HG02571 (cell line): ENCODE data around the gene SLC16A11.
"Not testable (repeated sequence)": the region's sequence is repeated elsewhere in the genome, so short reads cannot be mapped to it uniquely, and the experiment has no call there.

Source experiments
- ATAC-seq: cut with Tn5 transposase; IDR thresholded peaks from one replicate; pipeline ENCODE4 v1.9.1; 2021; ENCODE audit warnings: mild to moderate bottlenecking, moderate library complexity; ENCODE audit not compliant: unreplicated experiment

The SLC16A11 gene

DNA sequence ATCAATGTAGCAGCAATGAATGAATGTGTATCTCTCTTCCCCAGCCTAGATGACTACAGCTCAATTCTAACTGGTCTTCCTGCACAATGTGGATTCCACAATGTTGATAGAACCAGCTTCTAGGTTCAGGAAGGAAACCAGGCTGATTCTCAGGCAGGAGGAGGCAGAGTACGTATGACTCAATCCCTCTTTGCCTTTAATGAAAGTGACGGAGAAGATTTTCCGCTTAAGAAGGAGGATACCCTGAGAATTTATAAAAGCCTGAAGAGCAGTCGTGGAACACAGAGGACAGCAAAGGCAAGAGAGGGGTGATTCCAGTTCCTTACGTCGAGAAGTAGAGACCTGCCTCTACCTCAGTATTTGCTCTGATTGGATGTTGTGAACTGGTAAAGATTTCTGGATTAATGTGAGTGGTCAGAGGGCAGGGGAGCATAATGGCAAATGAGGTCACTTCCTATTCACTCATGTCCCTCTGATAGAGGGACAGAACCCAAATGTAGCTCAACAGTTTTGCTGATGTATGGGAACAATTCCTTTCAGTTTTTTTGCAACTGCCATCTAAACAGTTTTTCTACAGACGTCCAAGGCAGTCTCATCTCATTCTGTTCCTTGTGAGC, 15.0 kb upstream of the SLC16A11 start:
- no peak for ATAC-seq

DNA sequence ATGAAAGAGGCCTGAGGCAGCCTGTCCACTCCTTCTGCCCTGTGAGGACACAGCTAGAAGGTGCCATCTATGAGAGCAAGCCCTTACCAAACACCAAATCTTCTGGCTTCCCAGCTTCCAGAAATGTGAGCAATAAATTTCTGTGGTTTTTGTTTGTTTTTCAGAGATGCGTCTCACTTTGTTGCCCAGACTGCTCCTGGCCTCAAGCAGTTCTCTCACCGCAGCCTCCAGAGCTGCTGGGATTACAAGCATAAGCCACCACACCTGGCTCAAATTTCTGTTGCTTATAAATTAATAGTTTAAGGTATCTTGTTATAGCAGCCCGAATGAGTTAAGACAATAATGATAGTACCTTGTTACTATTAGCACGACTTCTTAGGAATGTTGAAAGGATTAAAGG, 12.5 kb upstream of the SLC16A11 start:
- ATAC-seq = no peak

DNA sequence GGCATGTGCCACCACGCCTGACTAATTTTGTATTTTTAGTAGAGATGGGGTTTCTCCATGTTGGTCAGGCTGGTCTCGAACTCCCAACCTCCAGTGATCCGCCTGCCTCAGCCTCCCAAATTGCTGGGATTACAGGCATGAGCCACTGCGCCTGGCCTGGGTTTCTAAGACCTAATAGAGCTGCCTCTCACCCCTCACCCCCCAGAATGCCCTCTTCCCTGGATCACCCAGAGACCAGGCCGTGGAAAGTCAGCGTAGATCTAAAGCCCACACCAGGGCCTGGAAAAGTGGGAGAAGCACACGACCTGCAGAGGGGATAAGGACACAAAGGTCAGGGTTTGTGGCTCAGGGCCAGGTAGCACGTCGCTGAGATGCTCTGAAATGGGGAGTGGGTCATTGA, 6.7 kb upstream of the SLC16A11 start:
- ATAC-seq = not testable (repeated sequence)

DNA sequence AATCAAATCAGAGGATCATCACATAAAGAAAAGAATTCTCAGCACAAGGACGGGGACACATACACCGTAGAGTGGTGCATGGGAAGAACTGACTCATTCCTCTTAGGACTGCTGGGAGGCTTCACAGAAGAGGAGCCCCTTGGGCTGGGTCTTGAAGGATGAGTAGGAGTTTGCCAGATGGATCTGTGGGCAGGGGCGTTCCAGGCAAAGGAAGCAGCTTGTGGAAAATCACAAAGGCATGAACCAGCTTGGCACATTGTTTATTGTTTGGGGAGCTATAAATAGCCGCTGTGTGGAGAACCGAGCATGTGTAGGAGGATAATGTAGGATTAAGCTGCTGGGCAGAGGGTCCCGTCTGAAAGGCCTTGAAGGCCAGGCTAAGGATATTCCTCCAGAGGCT, 5.1 kb upstream of the SLC16A11 start:
- no peak for ATAC-seq

DNA sequence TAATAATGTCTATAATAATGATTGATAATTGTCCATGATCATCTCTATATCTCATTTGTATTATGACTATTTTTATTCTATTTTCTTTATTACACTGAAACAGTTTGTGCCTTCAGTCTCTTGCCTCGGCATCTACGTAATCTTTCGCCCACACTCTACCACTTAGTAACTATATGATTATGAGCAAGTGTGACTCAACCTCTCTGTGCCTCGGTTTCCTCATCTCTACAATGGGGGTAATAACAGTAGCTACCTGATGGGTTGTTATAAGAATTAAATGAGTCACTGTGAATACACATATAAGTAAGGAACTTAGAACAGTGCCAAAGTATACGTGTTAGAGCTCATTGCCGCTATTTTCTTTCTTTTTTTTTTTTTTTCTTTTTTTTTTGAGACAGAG, 3.7 kb upstream of the SLC16A11 start:
- no peak for ATAC-seq

DNA sequence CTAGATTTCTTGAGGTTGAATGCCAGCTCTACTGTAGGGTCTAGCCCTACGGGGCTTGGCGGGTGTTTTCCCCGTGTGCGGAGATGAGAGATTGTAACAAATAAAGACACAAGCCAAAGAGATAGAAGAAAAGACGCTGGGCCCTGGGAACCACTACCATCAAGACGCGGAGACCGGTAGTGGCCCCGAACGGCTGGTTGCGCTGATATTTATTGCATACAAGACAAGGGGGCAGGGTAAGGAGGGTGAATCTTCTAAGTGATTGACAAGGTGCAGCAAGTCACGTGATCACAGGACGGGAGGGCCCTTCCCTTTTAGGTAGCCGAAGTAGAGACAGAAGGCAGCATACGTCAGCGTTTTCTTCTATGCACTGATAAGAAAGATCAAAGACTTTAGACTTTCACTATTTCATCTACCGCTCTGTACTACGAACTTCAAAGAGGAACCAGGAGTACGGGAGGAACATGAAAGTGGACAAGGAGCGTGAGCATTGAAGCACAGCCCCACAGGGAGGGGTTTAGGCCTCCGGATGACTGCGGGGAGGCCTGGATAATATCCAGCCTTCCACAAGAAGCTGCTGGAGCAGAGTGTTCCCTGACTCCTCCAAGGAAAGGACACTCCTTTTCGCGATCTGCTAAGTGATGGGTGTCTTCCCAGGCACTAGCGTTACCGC, 3.0 kb upstream of the SLC16A11 start:
- not testable (repeated sequence) for ATAC-seq

DNA sequence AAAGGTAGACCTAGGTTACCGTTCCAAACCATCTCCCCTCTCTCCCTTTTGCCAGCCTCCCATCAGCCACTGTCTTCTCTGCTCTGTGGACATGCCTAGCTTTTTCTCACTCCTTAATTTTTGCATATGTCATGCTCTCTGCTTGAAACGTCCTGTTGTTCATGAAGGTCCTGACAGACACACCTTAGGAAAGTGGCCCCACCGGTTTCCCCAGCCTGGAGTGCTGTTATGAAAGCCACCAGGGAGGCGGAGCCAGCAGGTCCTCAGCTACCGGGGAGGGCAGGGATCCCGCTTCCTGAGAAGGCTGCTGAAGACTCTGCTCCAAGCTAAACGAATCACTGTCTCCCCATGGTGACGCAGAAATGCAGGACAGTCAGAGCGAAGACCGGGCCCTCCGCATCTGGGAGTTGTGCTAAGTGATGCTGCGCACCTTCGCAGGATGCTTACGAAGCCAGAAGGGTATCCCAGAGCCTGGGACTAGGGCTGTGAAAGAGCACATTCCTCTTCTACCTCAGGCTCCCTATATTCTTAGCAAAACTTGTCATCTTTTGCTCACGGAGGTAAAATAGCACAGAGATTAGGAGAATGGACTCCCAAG, 2.3 kb upstream of the SLC16A11 start:
- ATAC-seq = no peak

DNA sequence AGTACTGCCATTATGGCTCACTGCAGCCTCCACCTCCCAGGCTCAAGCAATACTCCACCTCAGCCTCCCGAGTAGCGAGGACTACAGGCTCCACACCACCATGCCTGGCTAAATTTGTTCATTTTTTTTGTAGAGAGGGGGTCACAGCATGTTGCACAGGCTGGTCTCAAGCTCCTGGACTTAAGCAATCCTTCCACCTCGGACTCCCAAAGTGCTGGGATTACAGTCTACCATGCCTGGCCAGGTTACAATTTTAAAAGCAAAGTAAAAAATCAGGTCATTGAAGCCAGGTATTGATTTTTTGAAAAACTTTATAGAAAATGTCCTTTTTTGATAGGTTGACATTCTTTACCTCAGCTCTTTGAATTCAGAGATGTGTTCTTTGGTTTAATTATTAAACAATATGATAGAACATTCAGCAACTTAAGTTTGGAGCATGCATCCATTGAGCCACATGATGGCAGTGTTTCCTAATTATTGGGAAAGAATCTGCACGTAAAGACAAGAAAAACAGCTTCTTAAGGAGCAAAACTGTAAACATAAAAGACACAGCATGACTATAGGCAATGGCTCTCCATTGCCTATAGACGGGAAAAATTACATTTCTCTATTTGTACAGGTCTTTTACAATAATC, 1.7 kb upstream of the SLC16A11 start:
- no peak for ATAC-seq

DNA sequence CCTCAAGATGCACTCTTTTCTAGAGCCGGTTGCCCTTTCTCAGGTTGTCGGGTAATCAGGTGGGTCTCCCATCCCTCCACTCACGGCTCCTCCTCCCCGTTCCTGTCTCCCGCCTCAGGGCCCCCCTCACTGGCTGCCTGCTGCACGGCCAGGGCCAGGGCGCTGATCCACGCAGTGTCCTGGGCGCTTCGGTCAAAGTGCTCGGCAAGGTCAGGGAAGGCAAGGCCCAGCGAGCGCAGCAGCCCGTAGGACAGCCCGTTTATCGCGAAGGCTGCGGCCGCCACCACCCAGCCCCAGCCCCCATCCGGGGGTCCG, 753 bp downstream of the SLC16A11 start:
- no peak for ATAC-seq

DNA sequence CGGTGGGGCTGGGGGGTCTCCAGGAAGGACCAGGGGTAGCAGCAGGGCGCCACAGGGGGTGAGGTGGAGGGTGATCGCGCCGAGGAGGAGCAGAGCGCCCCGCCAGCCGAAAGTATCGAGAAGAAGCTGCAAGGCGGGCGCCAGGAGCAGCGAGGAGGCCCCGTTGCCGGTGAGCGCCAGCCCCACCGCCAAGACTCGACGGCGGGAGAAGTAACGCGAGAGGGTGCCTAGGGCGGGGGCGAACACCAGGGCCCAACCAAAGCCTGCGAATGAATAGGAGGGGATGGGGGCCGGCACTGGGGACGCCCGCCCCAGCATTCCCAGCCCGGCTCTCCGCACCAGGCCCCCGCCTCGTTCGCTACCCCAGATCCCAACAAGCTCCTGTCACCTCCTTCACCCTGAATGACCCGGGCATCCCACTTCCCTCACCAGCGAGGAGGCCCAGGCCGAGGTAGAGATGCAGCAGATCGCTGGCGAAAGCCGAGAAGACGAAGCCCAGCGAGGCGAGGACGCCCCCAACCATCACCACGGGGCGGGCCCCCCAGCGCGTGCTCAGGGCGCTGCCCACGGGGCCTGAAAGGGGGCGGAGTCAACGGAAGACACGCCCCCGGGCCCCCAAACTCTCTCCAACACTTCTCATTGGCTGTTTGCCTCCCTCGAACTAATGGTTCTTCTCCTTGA, 1.3 kb downstream of the SLC16A11 start:
- no peak for ATAC-seq

DNA sequence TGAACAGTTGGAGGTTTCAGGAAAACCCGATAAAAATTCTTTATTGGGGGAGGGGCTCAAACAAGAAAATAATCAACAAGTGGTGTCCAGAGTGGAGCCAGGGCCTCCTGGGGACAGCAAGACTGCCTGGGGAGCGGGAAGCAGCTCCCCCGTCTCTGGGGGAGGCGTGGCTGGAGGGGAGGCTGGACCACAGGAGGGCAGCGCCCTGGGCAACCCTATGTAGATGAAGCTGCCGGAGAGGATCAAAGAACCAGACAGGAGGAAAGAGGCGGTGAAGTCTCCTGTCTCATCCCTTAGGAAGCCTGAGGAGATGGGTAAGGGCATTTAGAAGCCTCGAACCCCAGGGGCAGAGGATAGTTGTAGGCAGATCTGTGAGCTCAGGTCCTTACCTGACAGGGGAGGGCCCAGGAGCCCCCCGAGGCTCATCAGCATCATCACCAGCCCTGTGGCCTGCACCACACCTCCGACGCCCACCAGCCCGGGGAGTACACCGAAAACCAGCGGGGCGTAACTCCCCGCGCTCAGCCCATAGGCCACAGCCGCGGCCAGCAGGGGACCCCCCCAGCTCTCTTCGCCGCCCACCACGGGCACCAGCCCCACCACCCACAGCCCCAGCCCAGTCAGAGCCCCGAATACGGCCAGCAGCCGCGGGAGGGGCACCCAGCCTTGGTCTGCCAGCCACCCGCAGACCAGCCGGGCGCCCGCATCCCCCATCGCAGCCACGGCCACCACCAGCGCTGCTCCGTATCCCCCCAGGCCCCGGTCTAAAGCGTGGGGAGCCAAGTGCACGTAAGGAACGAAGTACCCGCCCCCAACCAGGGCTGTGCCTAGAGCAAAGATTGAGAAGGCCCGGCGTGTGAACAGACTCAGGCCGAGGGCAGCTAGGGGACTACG, 2.0 kb downstream of the SLC16A11 start:
- ATAC-seq = no peak

DNA sequence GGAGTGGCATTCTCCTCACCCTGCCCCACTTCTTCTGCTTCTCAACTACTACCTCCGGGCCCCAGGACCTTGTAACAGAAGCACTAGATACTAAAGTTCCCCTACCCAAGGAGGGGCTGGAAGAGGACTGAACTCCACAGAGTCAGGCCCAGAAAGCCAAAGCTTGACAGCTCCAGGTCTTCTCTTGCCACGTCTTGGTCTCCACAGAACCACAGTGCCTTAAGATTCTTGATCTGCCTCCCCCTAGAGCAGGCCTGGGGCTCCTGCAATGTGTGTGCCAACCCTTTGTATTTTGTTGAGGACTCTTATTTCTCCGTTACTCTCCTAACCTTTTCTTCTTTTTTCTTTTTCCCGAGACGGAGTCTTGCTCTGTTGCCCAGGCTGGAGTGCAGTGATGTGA, 4.1 kb downstream of the SLC16A11 start:
- ATAC-seq = no peak

DNA sequence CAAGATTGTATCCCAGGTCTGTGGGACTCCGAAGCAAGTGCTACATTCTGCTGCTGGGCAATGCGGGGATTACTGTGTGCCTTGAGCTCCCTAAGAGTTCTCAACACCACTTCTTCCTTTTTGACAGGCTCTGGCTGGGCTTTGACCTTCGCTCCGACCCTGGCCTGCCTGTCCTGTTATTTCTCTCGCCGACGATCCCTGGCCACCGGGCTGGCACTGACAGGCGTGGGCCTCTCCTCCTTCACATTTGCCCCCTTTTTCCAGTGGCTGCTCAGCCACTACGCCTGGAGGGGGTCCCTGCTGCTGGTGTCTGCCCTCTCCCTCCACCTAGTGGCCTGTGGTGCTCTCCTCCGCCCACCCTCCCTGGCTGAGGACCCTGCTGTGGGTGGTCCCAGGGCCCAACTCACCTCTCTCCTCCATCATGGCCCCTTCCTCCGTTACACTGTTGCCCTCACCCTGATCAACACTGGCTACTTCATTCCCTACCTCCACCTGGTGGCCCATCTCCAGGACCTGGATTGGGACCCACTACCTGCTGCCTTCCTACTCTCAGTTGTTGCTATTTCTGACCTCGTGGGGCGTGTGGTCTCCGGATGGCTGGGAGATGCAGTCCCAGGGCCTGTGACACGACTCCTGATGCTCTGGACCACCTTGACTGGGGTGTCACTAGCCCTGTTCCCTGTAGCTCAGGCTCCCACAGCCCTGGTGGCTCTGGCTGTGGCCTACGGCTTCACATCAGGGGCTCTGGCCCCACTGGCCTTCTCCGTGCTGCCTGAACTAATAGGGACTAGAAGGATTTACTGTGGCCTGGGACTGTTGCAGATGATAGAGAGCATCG, 5.6 kb downstream of the SLC16A11 start:
- no peak for ATAC-seq

DNA sequence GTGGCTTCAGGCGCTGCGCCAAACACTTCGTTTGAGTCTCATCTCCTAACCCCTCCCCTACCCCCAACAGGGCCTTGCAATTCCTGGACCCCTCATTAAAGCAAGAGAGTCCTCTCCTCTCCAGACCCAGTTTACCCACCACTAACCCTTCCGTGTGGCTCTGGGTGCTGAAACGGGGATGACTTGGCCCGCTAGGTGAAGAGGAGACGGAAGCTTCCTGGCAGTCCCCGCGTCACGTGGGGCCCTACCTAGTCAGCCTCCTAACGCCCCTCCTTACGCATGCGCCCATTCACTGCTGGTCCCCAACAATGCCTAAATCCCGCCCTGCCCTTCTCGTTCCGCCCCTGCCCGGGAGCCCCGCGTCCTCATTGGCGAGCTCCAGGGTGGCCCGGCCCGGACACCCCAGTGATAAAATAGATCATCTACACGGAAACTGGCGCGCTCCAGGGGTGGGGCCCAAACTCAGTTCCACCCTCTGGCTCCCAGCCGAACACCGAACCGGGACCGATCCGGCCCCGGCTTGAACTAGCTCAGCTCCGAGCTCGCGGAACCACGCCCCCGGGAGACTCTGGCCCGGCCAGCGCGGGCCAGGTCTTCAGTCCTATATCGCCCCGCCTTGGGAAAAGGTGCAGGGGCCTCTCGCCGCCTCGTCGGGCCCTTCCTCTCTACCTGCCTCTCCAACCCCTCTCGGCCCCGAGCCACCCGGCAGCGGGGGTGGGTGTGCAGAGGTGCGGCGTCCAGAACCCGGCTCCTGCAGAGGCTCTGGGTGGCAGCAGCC, 8.1 kb downstream of the SLC16A11 start, which contains the start of gene SLC16A13:
Gene SLC16A13 (plus strand): TSS at position 425 of the 778 bp plus-strand sequence. CDS start 368 bp downstream, outside the sequence.
- ATAC-seq = peak; percentile 94

DNA sequence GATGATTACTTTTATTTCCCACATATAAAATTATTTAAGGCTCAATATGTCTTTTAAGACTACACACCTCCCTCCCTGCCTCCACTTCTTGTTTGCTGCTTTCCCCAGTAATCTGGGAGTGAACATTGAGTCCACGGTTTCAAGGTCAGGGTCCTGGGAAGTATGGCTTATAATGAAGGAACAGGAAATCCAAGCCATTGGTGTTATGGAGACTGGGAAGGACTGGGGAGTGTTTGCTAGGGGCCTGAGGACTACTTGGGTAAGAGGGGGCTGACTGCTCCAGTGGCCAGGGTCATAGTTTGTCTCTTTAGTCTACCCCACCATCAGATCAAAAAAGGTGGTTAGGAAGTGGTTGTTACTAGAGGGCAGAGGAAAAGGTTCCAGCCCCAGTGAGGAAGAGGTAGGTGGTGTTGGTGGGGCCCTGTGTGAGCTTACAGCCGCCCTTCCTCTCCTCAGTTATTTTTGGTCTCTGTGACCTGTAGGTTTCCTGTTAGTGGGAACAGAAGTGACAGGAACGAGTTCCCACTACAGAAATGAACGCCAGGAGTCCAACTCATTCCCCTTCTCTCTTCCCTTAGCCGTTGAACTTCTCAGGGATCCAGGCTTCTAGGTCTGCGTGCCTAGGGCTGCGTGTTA, 8.8 kb downstream of the SLC16A11 start:
- peak; percentile 19 for ATAC-seq

DNA sequence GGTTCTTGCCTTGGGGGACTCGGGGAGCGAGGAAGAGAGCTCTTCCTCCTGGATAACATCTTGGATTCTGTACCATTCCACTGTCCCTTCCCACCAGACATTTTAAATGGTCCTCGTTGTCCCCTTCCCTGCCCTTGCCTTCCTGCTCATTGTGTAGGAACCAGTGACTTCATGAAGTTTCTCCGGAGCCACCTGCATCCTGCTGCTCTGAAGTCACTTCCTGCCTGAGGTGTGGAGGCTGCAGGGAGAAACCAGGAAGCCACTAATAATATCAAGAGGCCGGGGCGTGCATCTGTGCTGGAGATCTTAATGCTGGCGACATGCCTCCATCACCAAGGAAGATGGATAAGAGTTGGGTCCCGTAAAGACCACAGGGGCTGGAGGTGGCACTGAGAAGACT, 14.2 kb downstream of the SLC16A11 start:
- ATAC-seq = no peak

DNA sequence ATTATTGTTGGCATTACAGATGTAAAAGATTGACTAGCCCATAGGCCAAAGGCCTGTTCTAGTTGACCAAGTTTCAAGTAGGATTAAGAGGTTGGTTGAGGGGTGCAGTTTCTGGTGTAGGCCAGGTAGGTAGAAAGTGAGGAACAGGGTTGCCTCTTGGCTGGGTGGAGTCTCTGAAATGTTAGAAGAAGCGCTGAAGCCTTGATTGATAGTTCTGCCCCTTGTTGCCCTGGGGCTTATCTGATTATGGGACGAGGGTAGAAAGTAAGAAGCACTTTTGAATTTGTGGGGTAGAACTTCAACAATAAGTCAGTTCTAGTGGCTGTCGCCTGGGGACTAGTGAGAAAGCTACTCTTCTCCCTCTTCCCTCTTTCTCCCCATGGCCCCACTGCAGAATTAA, 14.8 kb downstream of the SLC16A11 start:
- ATAC-seq = no peak

DNA sequence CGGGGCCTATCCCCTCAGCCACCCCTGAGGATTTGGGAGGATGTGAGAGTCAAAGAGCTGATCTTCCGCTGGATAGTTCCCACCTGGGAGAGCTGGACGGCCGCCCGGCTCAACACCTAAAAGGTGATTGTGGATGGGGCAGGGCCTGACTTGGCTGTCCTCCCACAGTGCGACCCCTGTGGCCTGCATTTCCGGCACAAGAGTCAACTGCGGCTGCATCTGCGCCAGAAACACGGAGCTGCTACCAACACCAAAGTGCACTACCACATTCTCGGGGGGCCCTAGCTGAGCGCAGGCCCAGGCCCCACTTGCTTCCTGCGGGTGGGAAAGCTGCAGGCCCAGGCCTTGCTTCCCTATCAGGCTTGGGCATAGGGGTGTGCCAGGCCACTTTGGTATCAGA, 16.6 kb downstream of the SLC16A11 start:
- no peak for ATAC-seq
